GM12878 (cell line): ENCODE measurements around the gene AKAP13. TPM values are rescaled to one million over a fixed set of nuclear protein-coding genes. Genes with fewer than 3 reads are reported as not detected.

Experiments
- ATAC-seq: fragments of 200-7000 bp; cut with Tn5 transposase; 3 replicates; pipeline ENCODE4 v1.9.1; 2020; ENCODE audit warnings: mild to moderate bottlenecking, moderate library complexity
- BruUV-seq: library from RNA; stranded (reverse); fragments of 400-500 nt; replicated peaks from 2 replicates; lab custom pipeline; 2021; lab: Mats Ljungman, UMichigan
- CTCF ChIA-PET: fragments of 300-600 bp; sonication (Branson Sonifier 250); formaldehyde crosslinking; extraction: SDS; loops from one replicate; lab custom pipeline; 2021; ENCODE audit warnings: inconsistent platforms; lab: Yijun Ruan, JAX
- POLR2A ChIA-PET: fragments of 350-600 bp; formaldehyde crosslinking; extraction: SDS; loops from one replicate; lab custom pipeline; 2021; ENCODE audit warnings: inconsistent platforms; lab: Charles Lee
- RAD21 ChIA-PET: fragments of 300-600 bp; sonication (Branson Sonifier 250); formaldehyde crosslinking; loops from one replicate; lab custom pipeline; 2023; ENCODE audit warnings: antibody characterized with exemption; ENCODE audit not compliant: unreplicated experiment; lab: Charles Lee
- SMC1A ChIA-PET: fragments of 300-600 bp; sonication (Branson Sonifier 250); formaldehyde crosslinking; loops from one replicate; lab custom pipeline; 2023; ENCODE audit not compliant: unreplicated experiment, uncharacterized antibody; lab: Charles Lee
- DNase-seq: peaks from one replicate; pipeline ENCODE4 v3.0.0-alpha.2; 2011; ENCODE audit warnings: low read depth, low spot score
- FAIRE-seq: peaks from 3 replicates; lab custom pipeline; 2011; peaks lifted over from hg19 to GRCh38; lab: Jason Lieb, UNC
- H2AFZ ChIP-seq: 2 replicates; pipeline ENCODE4 v1.6.0; 2011; ENCODE audit warnings: low read depth, low read length, control low read depth; ENCODE audit not compliant: control insufficient read depth
- H3K27ac ChIP-seq: 2 replicates; pipeline ENCODE4 v1.5.1; 2011; ENCODE audit warnings: control low read depth; ENCODE audit not compliant: control insufficient read depth, insufficient read depth
- H3K27me3 ChIP-seq, 2 experiments: replicated peaks in 1 of 2; 2 replicates each; pipeline versions ENCODE4 v1.6.0 to v1.6.1; 2011; ENCODE audit warnings: low read length in 1 of 2; ENCODE audit not compliant: control insufficient read depth in 2 of 2, insufficient read depth in 2 of 2
- H3K36me3 ChIP-seq, 2 experiments: 2 replicates each; pipeline ENCODE4 v1.5.1; 2011; ENCODE audit warnings: low read length in 1 of 2; ENCODE audit not compliant: control insufficient read depth in 2 of 2, insufficient read depth in 2 of 2
- H3K4me1 ChIP-seq: 2 replicates; pipeline ENCODE4 v1.6.1; 2011; ENCODE audit warnings: mild to moderate bottlenecking, low read length, moderate library complexity, mixed read lengths; ENCODE audit not compliant: control insufficient read depth, insufficient read depth
- H3K4me2 ChIP-seq: 2 replicates; pipeline ENCODE4 v1.6.0; 2011; ENCODE audit warnings: control low read depth; ENCODE audit not compliant: control insufficient read depth, insufficient read depth
- H3K4me3 ChIP-seq: fragments of 200-600 bp; sonication (generic); 2 replicates; pipeline ENCODE4 v1.5.1; 2016
- H3K79me2 ChIP-seq: 2 replicates; pipeline ENCODE4 v1.6.0; 2011; ENCODE audit warnings: low read length; ENCODE audit not compliant: control insufficient read depth, insufficient read depth
- H3K9ac ChIP-seq: 2 replicates; pipeline ENCODE4 v1.8.0; 2011; ENCODE audit warnings: low read length, control low read depth, mixed read lengths; ENCODE audit not compliant: control insufficient read depth, insufficient read depth
- H3K9me3 ChIP-seq: replicated peaks from 3 replicates; pipeline ENCODE4 v1.5.1; 2011; ENCODE audit warnings: mild to moderate bottlenecking, low read length; ENCODE audit not compliant: control insufficient read depth, insufficient read depth
- H4K20me1 ChIP-seq: 2 replicates; pipeline ENCODE4 v1.6.0; 2011; ENCODE audit not compliant: control insufficient read depth, insufficient read depth
- CBFB ChIP-seq: IDR thresholded peaks from 2 replicates; pipeline ENCODE4 v1.6.1; 2016; ENCODE audit warnings: antibody characterized with exemption, low read depth
- CBX5 ChIP-seq: sonication (generic); IDR thresholded peaks from 2 replicates; pipeline ENCODE4 v1.6.1; 2016; ENCODE audit warnings: low read depth, moderate library complexity, mild to moderate bottlenecking, inconsistent platforms
- CEBPB ChIP-seq, 2 experiments: fragments of 150-350 bp in 1 of 2; IDR thresholded peaks; 2 replicates each; pipeline ENCODE4 v1.6.1; 2012 to 2014; ENCODE audit warnings: low read depth in 2 of 2, low read length in 2 of 2, borderline replicate concordance in 1 of 2, inconsistent platforms in 1 of 2
- CREM ChIP-seq: IDR thresholded peaks from 2 replicates; pipeline ENCODE4 v1.6.1; 2014; ENCODE audit warnings: antibody characterized with exemption, low read depth
- EED ChIP-seq: sonication (generic); IDR thresholded peaks from 2 replicates; pipeline ENCODE4 v1.6.1; 2016; ENCODE audit warnings: antibody characterized with exemption, low read depth
- FOXM1 ChIP-seq: IDR thresholded peaks from 2 replicates; pipeline ENCODE4 v1.6.1; 2012; ENCODE audit warnings: low read depth, mild to moderate bottlenecking, inconsistent platforms, low read length, moderate library complexity
- HDGF ChIP-seq: fragments of 450-650 bp; IDR thresholded peaks from 2 replicates; pipeline ENCODE4 v1.6.1; 2016; ENCODE audit warnings: antibody characterized with exemption
- NFYA ChIP-seq: IDR thresholded peaks from 2 replicates; pipeline ENCODE4 v1.6.1; 2011; ENCODE audit warnings: low read depth, mild to moderate bottlenecking, low read length, improper control_type of control experiment, borderline replicate concordance
- NR2F1 ChIP-seq: fragments of 450-650 bp; conservative IDR thresholded peaks from 2 replicates; pipeline ENCODE4 v1.6.1; 2017; ENCODE audit warnings: mild to moderate bottlenecking
- PAX5 ChIP-seq: IDR thresholded peaks from 2 replicates; pipeline ENCODE4 v1.6.1; 2011; ENCODE audit warnings: low read depth, low read length, borderline replicate concordance
- RCOR1 ChIP-seq: conservative IDR thresholded peaks from 2 replicates; pipeline ENCODE4 v1.6.1; 2012; ENCODE audit warnings: low read depth, low read length, improper control_type of control experiment
- ZNF384 ChIP-seq: IDR thresholded peaks from 2 replicates; pipeline ENCODE4 v1.6.1; 2012; ENCODE audit warnings: low read depth, mild to moderate bottlenecking, low read length, improper control_type of control experiment, borderline replicate concordance
- WGBS: methylation state at CpG from one replicate; pipeline ENCODE4 v1.1.6; 2016; ENCODE audit warnings: low lambda C conversion rate; ENCODE audit not compliant: insufficient replicate concordance, insufficient coverage; ENCODE audit errors: missing lambda C conversion rate; 5-methylcytosine and 5-hydroxymethylcytosine counted together
- in situ Hi-C: fragments of 300-500 bp; cut with MboI; formaldehyde crosslinking; loops from 9 replicates; pipeline ENCODE4 v1.14.3; 2018; ENCODE audit warnings: mixed read lengths
- intact Hi-C: fragments of 100-400 bp; cut with micrococcal nuclease; formaldehyde crosslinking; loops from one replicate; pipeline ENCODE4 v1.14.2; 2022; ENCODE audit not compliant: unreplicated experiment
- polyA plus RNA-seq, 11 experiments: library from polyadenylated mRNA; depleted of rRNA in 4 of 11; unstranded in 6 of 11; stranded (reverse) in 5 of 11; fragments of >200 nt; fragmentation: Nextera tagmentation in 4 of 11; fragmentation: Illumina TruSeq in 1 of 11; extraction: Ambion mirVana in 4 of 11; extraction: Trizol in 1 of 11; gene quantifications; 1 replicate in 1 of 11; 2 replicates in 10 of 11; pipeline versions ENCODE4 v1.2.1 to v1.2.3, GENCODE V29; 2011 to 2016; ENCODE audit warnings: inconsistent platforms in 2 of 11, missing spikeins in 2 of 11, low read depth in 1 of 11
- total RNA-seq, 4 experiments: library from RNA; depleted of rRNA in 3 of 4; stranded (reverse); fragments of >200 nt in 3 of 4; fragmentation: Illumina TruSeq in 1 of 4; extraction: Trizol in 1 of 4; gene quantifications; 2 replicates each; pipeline versions ENCODE4 v1.2.1 to v1.2.3, GENCODE V29; 2013 to 2021
- TF ChIP-seq, protein P1 (sequence below): IDR thresholded peaks from 2 replicates; pipeline ENCODE4 v1.6.1; 2012; ENCODE audit warnings: low read length, inconsistent platforms

AKAP13 gene
- total and polyA plus RNA-seq, 10 of the 15 experiments (the other 5 are each of a cell fraction or from before 2014, with no cell fraction given): 14.4 to 74.9 (median 55.1) TPM

DNA sequence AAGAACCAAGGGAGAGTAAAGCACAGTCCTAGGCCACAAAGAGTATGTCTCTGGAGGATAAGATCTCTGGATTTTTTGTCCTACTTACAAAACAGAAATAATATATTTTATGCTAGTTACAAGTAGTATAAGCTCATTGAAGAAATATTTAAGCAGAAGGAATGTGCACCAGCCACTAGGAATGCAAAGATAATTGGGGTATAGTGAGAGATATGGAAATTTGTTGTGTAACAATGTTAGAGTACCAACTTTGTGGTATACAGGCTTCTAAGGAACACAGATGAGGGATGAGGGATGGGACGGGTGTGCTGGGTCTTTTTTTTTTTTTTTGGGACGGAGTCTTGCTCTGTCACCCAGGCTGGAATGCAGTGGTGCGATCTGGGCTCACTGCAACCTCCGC, 26.5 kb downstream of the AKAP13 start:
- no peak for ATAC-seq
- ChIA-PET RAD21 (interaction anchor here (0.6 to 1.7 kb wide), 6 partner anchors 27 to 94 kb away, joined by 3 to 10 read pairs (median 4); partner anchors contain the start of gene AKAP13), CTCF (interaction anchor here (7.6 to 10.1 kb wide), 2 partner anchors 8 to 75 kb away, joined by 109 to 119 read pairs; no protein-coding TSS in a partner anchor), POLR2A (interaction anchor here (0.6 to 1.2 kb wide), 6 partner anchors 8 to 704 kb away, joined by 3 to 5 read pairs (median 3); partner anchors contain the start of gene AKAP13), SMC1A (interaction anchor here (0.7 to 6.6 kb wide), 6 partner anchors 19 to 94 kb away, joined by 3 to 51 read pairs (median 4); no protein-coding TSS in a partner anchor)
- no peaks in the 10 kb centered on the region for H4K20me1 ChIP-seq
- H2AFZ ChIP-seq: no peak overlapping the region
- no peak overlapping the region for H3K4me2 ChIP-seq
- no TSS peak for BruUV-seq
- H3K27me3 ChIP-seq: no peaks in the 10 kb centered on the region
- intact Hi-C loops: loop anchor here (10.0 kb wide), 1 partner anchor 298 kb away; no protein-coding TSS in a partner anchor
- 100% methylated on average over 3 of the region's 4 CpGs for WGBS
- H3K36me3 ChIP-seq: no peaks in the 10 kb centered on the region; a peak in 1 of 4 replicates
- no peak overlapping the region for H3K4me3 ChIP-seq
- H3K9ac ChIP-seq: no peak overlapping the region
- peaks cover 93% of the 10 kb centered on the region for H3K79me2 ChIP-seq
- H3K9me3 ChIP-seq: no peaks in the 10 kb centered on the region; the same call in none of the 3 replicates
- no peak for TF ChIP-seq RCOR1
- peaks cover 81% of the 10 kb centered on the region for H3K4me1 ChIP-seq
- no peak for DNase-seq
- H3K27ac ChIP-seq: no peak overlapping the region; the same call in 1 of the 2 replicates
- no peak for FAIRE-seq
- in situ Hi-C loops: no loop called here

DNA sequence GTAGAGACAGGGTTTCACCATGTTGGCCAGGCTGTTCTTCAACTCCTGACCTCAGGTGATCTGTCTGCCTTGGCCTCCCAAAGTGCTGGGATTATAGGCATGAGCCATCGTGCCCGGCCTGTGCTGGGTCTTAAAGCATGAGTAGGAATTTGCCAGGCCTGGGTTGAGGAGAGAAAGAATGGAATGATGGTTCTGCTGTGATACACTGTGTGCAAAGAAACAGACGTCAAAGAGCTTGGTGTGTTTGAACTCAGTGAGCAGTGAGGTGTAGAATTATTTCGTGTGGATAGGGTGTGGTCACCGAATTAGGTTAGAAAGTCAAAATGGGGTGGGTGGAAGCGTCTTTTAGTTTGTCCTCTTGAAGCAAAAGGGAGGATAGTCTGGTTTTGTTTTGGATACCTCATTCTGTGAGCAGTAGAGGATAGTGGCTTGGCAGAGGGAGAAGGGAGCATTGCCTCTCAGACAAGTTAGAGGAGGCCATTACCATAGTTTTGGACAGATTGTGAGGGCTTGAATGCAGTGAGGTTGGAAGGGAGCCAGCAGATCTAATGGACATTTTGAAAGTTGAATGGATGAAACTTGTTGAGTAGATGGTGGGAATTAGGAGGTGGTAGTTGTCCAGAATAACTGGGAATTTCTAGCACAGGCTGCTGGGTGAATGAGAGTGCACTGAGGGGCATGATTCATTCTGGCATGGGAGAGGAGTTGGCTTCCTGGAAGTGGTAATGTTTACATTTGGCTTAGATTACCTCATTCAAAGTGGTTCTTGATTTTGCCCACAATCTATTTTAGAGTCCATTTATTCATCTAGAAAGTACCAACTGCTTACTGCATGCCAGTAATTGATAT, 27.2 kb downstream of the AKAP13 start:
- no TSS peak for BruUV-seq
- Histone ChIP-seq H4K20me1 (no peaks in the 10 kb centered on the region), H3K4me3 (peak overlapping the region; percentile 36; the same call in 1 of the 2 replicates), H2AFZ (no peak overlapping the region), H3K79me2 (peaks cover 92% of the 10 kb centered on the region), H3K9me3 (no peaks in the 10 kb centered on the region; the same call in none of the 3 replicates), H3K9ac (peak overlapping the region; percentile 3; the same call in 1 of the 2 replicates), H3K4me2 (peak overlapping the region; percentile 91), H3K27me3 (no peaks in the 10 kb centered on the region), H3K4me1 (peaks cover 80% of the 10 kb centered on the region), H3K36me3 (no peaks in the 10 kb centered on the region; a peak in 1 of 4 replicates), H3K27ac (peak overlapping the region; percentile 75)
- RAD21 ChIA-PET: interaction anchor here (0.5 to 9.7 kb wide), 8 partner anchors 22 to 290 kb away, joined by 3 to 202 read pairs (median 4); partner anchors contain the start of gene AKAP13
- FAIRE-seq (peak; percentile 27), ATAC-seq (peak; percentile 72), DNase-seq (no peak)
- CTCF ChIA-PET: interaction anchor here (0.9 to 10.1 kb wide), 3 partner anchors 27 to 182 kb away, joined by 3 to 119 read pairs (median 3); partner anchors contain the start of gene AKAP13
- intact Hi-C loops: loop anchor here (10.0 kb wide), 1 partner anchor 297 kb away; no protein-coding TSS in a partner anchor
- WGBS: 28% methylated on average over 6 of the region's 6 CpGs
- POLR2A ChIA-PET: interaction anchor here (0.7 to 1.2 kb wide), 4 partner anchors 8 to 79 kb away, joined by 3 to 5 read pairs (median 4); partner anchors contain the start of gene AKAP13
- in situ Hi-C loops: no loop called here
- SMC1A ChIA-PET: interaction anchor here (0.6 to 6.6 kb wide), 10 partner anchors 9 to 111 kb away, joined by 3 to 51 read pairs (median 4); no protein-coding TSS in a partner anchor
- TF ChIP-seq FOXM1 (peak; percentile 84; the same call in 1 of the 2 replicates), ZNF384 (no peak), PAX5 (peak; percentile 63; the same call in 1 of the 2 replicates), NFYA (no peak), EED (peak; percentile 86), CBX5 (0 out of 2 replicates have a peak, but pooled peaks have one; percentile 37), NR2F1 (0 out of 2 replicates have a peak, but pooled peaks have one; percentile 35), HDGF (0 out of 2 replicates have a peak, but pooled peaks have one; percentile 57), CBFB (peak; percentile 88), CEBPB (IDR thresholded peaks at IDR 0.05; ENCODE audit: borderline replicate concordance in 1 of 2, low read depth in 2 of 2, low read length in 2 of 2) (peak in 1 of 2 experiments; percentile 72; a peak in 1 of 4 replicates), CREM (peak; percentile 52; the same call in 1 of the 2 replicates)
- TF ChIP-seq, protein P1, sequence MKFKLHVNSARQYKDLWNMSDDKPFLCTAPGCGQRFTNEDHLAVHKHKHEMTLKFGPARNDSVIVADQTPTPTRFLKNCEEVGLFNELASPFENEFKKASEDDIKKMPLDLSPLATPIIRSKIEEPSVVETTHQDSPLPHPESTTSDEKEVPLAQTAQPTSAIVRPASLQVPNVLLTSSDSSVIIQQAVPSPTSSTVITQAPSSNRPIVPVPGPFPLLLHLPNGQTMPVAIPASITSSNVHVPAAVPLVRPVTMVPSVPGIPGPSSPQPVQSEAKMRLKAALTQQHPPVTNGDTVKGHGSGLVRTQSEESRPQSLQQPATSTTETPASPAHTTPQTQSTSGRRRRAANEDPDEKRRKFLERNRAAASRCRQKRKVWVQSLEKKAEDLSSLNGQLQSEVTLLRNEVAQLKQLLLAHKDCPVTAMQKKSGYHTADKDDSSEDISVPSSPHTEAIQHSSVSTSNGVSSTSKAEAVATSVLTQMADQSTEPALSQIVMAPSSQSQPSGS: peak; percentile 94
